ENCODE results near the gene GNS.

GNS gene

GRCh38 chr12:64759035-64759894 is at the start of gene GNS:
Gene GNS, minus strand, starts transcription at chr12:64759406. Its CDS starts 130 bp downstream, at chr12:64759276.
- DNase-seq (ENCODE audit: low spot score), result peak; percentile 82

GRCh38 chr12:64808110-64808509 is 48.9 kb upstream of the GNS start:
- DNase-seq (ENCODE audit: low spot score), result no peak

- DNase-seq (ENCODE audit: low spot score), result no peak
Measured at GRCh38 chr12:64806593-64807460, 47.6 kb upstream of the GNS start.

- DNase-seq (ENCODE audit: low spot score), result no peak
Measured at GRCh38 chr12:64806173-64806572, 47.0 kb upstream of the GNS start.

- peak; percentile 42 for DNase-seq (ENCODE audit: low spot score)
Measured at GRCh38 chr12:64802180-64802775, 43.1 kb upstream of the GNS start.

GRCh38 chr12:64801381-64801780 is 42.2 kb upstream of the GNS start:
- no peak for DNase-seq (ENCODE audit: low spot score)

- DNase-seq (ENCODE audit: low spot score), result no peak
Measured at GRCh38 chr12:64800640-64801039, 41.4 kb upstream of the GNS start.

GRCh38 chr12:64798165-64798564 is 39.0 kb upstream of the GNS start:
- DNase-seq (ENCODE audit: low spot score), result no peak

- DNase-seq (ENCODE audit: low spot score), result no peak
Measured at GRCh38 chr12:64797156-64797555, 38.0 kb upstream of the GNS start.

GRCh38 chr12:64796205-64796845 is 37.1 kb upstream of the GNS start:
- peak; percentile 88 for DNase-seq (ENCODE audit: low spot score)

GRCh38 chr12:64794305-64794704 is 35.1 kb upstream of the GNS start:
- DNase-seq (ENCODE audit: low spot score), result no peak

GRCh38 chr12:64793610-64794009 is 34.4 kb upstream of the GNS start:
- no peak for DNase-seq (ENCODE audit: low spot score)

- no peak for DNase-seq (ENCODE audit: low spot score)
Measured at GRCh38 chr12:64792128-64792527, 32.9 kb upstream of the GNS start.

- no peak for DNase-seq (ENCODE audit: low spot score)
Measured at GRCh38 chr12:64791036-64791435, 31.8 kb upstream of the GNS start.

GRCh38 chr12:64790166-64790565 is 31.0 kb upstream of the GNS start:
- no peak for DNase-seq (ENCODE audit: low spot score)

- DNase-seq (ENCODE audit: low spot score), result no peak
Measured at GRCh38 chr12:64785838-64786237, 26.6 kb upstream of the GNS start.

- DNase-seq (ENCODE audit: low spot score), result peak; percentile 42
Measured at GRCh38 chr12:64782191-64782876, 23.1 kb upstream of the GNS start.

GRCh38 chr12:64781280-64782190 is 22.3 kb upstream of the GNS start:
- peak; percentile 20 for DNase-seq (ENCODE audit: low spot score)

GRCh38 chr12:64780531-64781279 is 21.5 kb upstream of the GNS start:
- peak; percentile 22 for DNase-seq (ENCODE audit: low spot score)

- no peak for DNase-seq (ENCODE audit: low spot score)
Measured at GRCh38 chr12:64780132-64780530, 20.9 kb upstream of the GNS start.
